ENCODE measurements around the gene PEX14.

- no peak for TF ChIP-seq CTCF (IDR thresholded peaks at IDR 0.05)
- TF ChIP-seq SIN3A (IDR thresholded peaks at IDR 0.05; ENCODE audit: borderline replicate concordance, insufficient read depth, low read depth, low read length), result no peak
- no peak for TF ChIP-seq POLR2AphosphoS5 (IDR thresholded peaks at IDR 0.05; ENCODE audit: low read depth, low read length)
- TF ChIP-seq REST (IDR thresholded peaks at IDR 0.05; ENCODE audit: insufficient read depth in 1 of 2, low read depth in 2 of 2, low read length in 1 of 2), result no peak
These were observed 81.8 kb downstream of the PEX14 start for GRCh38 chr1:10556430-10557005.

All from Panc1 (cell line).